ENCODE results near the gene CD3G. TPM values are rescaled to one million over a fixed set of nuclear protein-coding genes. Genes with fewer than 3 reads are reported as not detected.

The CD3G gene
- total RNA-seq (10 to 100 TPM; 15.7 to 30.5 (median 20.2) TPM), polyA plus RNA-seq (1 to 10 TPM; 1.4 to 3.9 (median 3.5) TPM)
- long read RNA-seq, donor 1, partial matches to known transcripts = 0 of 1 reads
- long read RNA-seq, donor 1, other reads (novel, unspliced or antisense) = 0 of 1 reads
- long read RNA-seq, donor 2, partial matches to known transcripts = 0 of 1 reads
- long read RNA-seq, donor 2, other reads (novel, unspliced or antisense) = 0 of 1 reads

- 58 to 80% (median 72%) methylated on average over 4 to 6 of the region's 6 CpGs for WGBS, 5 donors
- H3K9me3 ChIP-seq = no peaks in the 10 kb centered on the region
- no peaks in the 10 kb centered on the region for H3K36me3 ChIP-seq
- intact Hi-C loops (cut with DNase I; ENCODE audit: low total_unique reads) = no loop called here
- H3K27me3 ChIP-seq (replicated peaks in 1 of 7) = peaks cover 0 to 14% (median 0%) of the 10 kb centered on the region in 7 donors
- peak; percentile 84 for DNase-seq
- peak within 1 kb of the TSS; percentile 1 to 89 (median 66) for H3K27ac ChIP-seq
- peaks cover 0 to 29% (median under 1%) of the 10 kb centered on the region in 6 donors for H3K4me1 ChIP-seq
- peak within 1 kb of the TSS in 7 of 8 donors; percentile 18 to 67 (median 39) for H3K4me3 ChIP-seq
- TF ChIP-seq POLR2AphosphoS5 (IDR thresholded peaks at IDR 0.05) (peak; percentile 65 to 72 (median 67)), CTCF (IDR thresholded peaks at IDR 0.05 in 8 of 11, conservative IDR thresholded peaks at IDR 0.05 in 3 of 11) (no peak), POLR2A (IDR thresholded peaks at IDR 0.05) (peak in 1 of 3 donors; percentile 12)
Observed at GRCh38 chr11:118343981-118344515, at the start of gene CD3G. Gene CD3G (plus strand): TSS chr11:118344344. CDS start chr11:118344424, 80 bp downstream.

GRCh38 chr11:118295199-118295598, 48.9 kb upstream of the CD3G start:
- intact Hi-C loops (cut with DNase I; ENCODE audit: low total_unique reads) = loop anchor here (5.0 kb wide), 1 partner anchor 57 kb away; no protein-coding TSS in a partner anchor
- no peaks in the 10 kb centered on the region for H3K9me3 ChIP-seq
- WGBS, 5 donors = 67 to 82% (median 77%) methylated on average over 5 of the region's 5 CpGs
- no peak for DNase-seq
- H3K4me3 ChIP-seq = no peak overlapping the region
- H3K4me1 ChIP-seq = peaks cover 0 to 20% (median 7%) of the 10 kb centered on the region in 6 donors
- no peaks in the 10 kb centered on the region for H3K36me3 ChIP-seq
- H3K27me3 ChIP-seq (replicated peaks in 1 of 7) = peaks cover 0 to 11% (median 0%) of the 10 kb centered on the region in 7 donors
- TF ChIP-seq POLR2AphosphoS5 (IDR thresholded peaks at IDR 0.05) = no peak
- no peak for TF ChIP-seq POLR2A (IDR thresholded peaks at IDR 0.05)
- TF ChIP-seq CTCF (IDR thresholded peaks at IDR 0.05 in 8 of 11, conservative IDR thresholded peaks at IDR 0.05 in 3 of 11) = no peak
- H3K27ac ChIP-seq = no peak overlapping the region

GRCh38 chr11:118295815-118296454, 48.2 kb upstream of the CD3G start:
- H3K9me3 ChIP-seq = no peaks in the 10 kb centered on the region
- peaks cover 0 to 15% (median 4%) of the 10 kb centered on the region in 6 donors for H3K4me1 ChIP-seq
- WGBS, 5 donors = 49 to 64% (median 62%) methylated on average over 3 of the region's 3 CpGs
- no peak overlapping the region for H3K4me3 ChIP-seq
- no peaks in the 10 kb centered on the region for H3K36me3 ChIP-seq
- TF ChIP-seq POLR2AphosphoS5 (IDR thresholded peaks at IDR 0.05) (no peak), CTCF (IDR thresholded peaks at IDR 0.05 in 8 of 11, conservative IDR thresholded peaks at IDR 0.05 in 3 of 11) (peak in 9 of 11 experiments; percentile 22 to 68 (median 54))
- DNase-seq = no peak
- intact Hi-C loops (cut with DNase I; ENCODE audit: low total_unique reads) = loop anchor here (5.0 kb wide), 1 partner anchor 56 kb away; no protein-coding TSS in a partner anchor
- H3K27me3 ChIP-seq (replicated peaks in 1 of 7) = peaks cover 0 to 11% (median 0%) of the 10 kb centered on the region in 7 donors
- no peak overlapping the region for H3K27ac ChIP-seq

Measured in spleen (tissue), 13 donors.